ENCODE data around the gene OVOL3. TPM values are rescaled to one million over a fixed set of nuclear protein-coding genes. Genes with fewer than 3 reads are reported as not detected.
"Not testable (repeated sequence)": the region's sequence is repeated elsewhere in the genome, so short reads cannot be mapped to it uniquely, and the experiment has no call there.

OVOL3 gene
- total RNA-seq, result not detected in 2 replicates

DNA sequence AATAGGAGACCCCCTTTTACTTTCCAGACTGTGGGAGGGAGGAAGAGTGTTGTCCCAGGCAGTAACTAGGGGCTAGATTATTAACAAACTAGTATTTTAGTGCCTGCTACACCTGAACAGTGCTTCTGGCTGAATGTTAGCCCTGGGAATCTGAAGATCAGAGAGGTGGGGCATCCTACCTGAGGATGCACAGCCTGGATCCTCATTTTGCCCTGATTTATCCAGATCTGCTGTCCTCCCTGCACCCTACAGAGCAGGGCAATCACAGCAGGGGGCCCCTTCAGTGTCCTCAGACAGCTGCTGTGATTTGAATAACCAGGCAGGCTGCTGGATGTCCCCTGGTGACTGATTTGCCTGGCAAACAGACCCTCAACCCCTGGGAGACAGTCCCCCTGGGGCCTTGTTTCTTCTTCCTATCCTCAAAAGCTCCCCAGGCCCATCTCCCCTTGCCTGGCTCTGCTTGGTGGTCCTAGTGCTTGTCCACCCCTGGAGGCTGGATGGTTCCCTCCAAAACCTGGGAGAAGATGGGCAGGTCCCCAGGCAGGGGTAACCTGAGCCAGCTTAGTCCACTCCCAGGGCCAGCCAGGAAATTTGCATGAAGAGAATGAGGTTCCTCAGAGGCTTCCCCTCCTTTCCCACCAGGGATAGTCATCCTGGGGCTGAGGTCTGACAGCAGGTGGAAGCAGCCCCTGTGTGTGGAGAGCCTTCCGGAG lies at the start of gene OVOL3:
TSS of gene OVOL3 (plus strand) at position 657 of the 713 bp plus-strand sequence. CDS start 60 bp downstream, outside the sequence.
- DNase-seq (ENCODE audit: low read depth in 2 of 2), result no peak

DNA sequence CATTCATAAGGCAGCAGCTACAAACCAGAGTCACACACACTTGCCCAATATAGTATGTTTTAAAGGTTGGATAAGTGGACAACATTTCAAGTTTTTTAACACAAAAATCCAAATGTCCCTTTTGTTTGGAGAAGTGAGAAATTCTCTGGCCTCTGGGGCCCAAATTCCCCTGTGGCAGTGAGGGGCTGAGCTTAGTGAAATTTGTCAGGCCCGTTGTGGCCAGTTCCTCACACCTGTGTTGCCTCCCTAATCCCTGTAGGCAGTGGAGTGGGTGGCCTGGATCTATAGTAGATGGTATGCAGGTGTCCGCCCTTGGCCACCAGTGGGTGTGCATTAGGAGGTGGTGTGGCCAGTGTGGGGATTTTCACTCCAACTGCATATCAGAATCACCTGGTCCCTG lies 49.6 kb upstream of the OVOL3 start:
- no peak for DNase-seq (ENCODE audit: low read depth in 2 of 2)

DNA sequence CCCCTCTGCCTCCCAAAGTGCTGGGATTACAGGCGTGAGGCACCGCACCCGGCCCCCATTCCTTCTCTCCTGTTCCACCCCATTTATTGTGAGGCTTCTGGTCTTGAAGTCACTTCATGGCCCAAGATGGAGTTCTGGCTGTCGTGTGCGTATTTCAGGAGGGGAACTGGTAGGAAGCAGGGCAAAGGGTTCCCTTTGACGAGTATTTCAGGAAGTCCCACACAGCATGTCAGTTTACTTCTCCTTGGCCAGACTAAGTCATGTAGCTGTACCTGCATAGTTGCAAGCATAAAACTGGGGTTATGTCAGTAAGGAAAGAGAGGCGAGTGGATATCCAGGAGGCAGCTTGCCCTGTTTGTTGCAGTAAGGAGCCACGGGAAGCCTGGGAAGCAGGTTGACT lies 46.1 kb upstream of the OVOL3 start:
- DNase-seq (ENCODE audit: low read depth in 2 of 2), result no peak

DNA sequence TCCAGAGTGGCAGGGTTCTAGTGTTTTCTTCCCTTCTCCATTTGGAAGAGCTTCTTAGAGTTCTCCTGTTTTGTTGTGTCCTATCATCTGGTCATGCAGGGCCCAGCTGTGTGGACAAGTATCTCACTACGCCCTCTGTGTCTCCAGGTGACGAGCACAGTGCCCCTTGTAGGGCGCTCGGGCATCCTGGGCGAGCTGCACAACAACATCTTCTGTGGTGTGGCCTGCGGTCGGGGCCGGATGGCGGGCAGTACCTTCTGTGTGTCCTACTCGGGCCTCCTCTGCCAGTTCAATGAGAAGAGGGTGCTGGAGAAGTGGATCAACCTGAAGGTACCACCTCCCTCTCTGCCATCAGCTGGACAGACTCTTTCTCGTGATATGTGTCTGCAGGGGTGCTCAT lies 43.3 kb upstream of the OVOL3 start:
- no peak for DNase-seq (ENCODE audit: low read depth in 2 of 2)

DNA sequence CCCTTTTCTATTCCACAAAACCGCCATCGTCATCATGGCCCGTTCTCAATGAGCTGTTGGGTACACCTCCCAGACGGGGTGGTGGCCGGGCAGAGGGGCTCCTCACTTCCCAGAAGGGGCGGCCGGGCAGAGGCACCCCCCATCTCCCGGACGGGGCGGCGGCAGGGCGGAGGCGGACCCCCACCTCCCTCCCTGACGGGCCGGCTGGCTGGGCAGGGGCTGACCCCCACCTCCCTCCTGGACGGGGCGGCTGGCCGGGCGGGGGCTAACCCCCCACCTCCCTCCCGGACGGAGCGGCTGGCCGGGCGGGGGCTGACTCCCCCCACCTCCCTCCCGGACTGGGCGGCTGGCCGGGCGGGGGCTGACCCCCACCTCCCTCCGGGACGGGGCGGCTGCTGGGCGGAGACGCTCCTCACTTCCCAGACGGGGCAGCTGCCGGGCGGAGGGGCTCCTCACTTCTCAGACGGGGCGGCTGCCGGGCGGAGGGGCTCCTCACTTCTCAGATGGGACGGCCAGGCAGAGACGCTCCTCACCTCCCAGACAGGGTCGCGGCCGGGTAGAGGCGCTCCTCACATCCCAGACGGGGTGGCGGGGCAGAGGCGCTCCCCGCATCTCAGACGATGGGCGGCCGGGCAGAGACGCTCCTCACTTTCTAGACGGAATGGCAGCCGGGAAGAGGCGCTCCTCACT lies 42.0 kb upstream of the OVOL3 start:
- DNase-seq (ENCODE audit: low read depth in 2 of 2), result not testable (repeated sequence)

DNA sequence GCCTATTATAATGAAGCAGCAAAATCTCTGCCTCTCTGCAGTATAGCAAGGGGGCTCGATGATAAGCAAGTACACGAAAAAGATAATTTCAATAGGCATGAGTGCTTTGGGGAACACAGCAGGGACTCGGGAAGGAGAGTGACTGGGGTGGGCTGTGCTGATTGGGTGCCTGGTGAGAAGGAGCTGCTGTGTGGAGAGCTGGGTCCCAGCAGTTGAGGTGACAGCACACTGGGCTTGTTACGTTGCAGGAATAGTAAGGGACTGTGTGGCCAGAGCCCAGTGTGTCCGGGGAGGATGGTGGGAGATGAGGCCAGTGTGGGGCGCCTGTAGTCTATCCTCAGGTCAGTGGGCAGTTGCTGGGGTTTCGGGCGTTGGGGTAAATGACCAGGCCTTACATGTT lies 38.9 kb upstream of the OVOL3 start:
- DNase-seq (ENCODE audit: low read depth in 2 of 2), result no peak

DNA sequence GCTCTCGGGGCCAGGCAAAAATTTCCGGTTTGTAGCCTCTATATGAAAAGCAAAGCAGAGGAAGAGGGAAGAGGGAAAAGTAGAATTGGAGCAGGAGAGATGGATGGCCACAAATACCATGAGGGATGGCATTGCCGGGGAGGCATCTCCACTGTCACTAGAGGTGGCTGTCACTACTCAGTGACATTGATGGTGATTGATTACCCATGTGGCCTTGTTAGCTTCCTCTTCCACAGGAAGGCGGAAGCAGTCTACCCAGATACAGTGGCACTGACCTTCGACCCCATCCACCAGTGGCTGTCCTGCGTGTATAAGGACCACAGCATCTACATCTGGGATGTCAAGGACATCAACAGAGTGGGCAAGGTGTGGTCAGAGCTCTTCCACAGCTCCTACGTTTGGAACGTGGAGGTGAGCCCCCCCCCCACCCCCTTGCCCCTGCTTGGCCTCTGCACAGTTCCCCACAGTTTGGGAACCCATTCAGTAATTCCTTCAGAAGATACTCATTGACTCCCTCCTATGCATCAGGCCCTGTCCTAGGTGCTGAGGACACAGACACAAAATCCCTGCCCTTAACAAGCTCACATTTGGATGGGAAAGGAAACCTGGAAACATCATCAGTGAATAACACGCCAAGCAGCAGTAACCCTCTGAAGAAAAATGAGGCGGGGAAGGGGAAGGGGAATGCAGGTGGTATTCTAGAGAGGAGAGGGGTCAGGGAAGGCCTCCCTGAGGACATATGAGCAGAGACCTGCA lies 37.6 kb upstream of the OVOL3 start:
- no peak for DNase-seq (ENCODE audit: low read depth in 2 of 2)

DNA sequence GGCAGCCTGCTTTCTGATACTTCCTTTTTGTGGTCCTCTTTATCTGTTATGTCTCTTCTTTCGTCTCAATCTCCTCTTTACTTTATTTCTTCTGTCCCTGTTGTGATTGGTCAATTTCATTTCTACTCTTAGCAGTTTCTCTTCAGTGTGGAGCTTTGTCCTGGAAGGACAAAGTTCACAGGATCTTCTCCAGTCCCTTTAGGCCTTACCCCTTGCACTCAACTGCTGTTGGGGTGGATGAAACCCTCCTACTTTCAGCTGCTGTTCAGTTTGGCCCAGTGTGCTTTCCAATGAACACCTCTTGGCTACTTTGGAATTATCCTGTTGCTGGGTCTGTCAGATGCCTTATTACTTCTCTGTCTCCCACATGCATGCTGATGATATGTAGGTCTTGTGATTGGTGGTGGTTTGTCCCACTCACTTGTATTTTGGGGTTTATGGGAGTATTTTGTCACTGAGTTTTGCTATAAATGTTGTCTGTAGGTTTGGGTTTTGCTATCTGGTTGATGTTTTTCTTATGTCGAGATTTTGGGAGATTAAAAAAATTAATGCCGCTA lies 31.5 kb upstream of the OVOL3 start:
- no peak for DNase-seq (ENCODE audit: low read depth in 2 of 2)

DNA sequence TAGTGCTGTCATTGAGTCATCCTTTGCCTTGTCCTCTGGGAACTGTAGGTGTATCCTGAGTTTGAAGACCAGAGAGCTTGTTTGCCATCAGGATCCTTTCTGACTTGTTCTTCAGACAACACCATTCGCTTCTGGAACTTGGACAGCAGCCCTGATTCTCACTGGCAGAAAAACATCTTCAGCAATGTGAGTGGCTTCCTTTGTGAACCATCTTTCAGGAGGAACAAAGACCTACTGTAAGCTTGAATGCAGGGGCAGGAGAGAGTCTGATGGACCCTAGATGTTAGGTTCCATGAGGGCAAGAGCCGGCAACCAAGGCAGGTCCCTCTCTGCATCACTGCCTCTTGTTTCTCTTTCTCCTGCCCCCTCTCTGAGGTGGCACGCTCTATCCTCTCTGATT lies 29.6 kb upstream of the OVOL3 start:
- DNase-seq (ENCODE audit: low read depth in 2 of 2), result no peak

DNA sequence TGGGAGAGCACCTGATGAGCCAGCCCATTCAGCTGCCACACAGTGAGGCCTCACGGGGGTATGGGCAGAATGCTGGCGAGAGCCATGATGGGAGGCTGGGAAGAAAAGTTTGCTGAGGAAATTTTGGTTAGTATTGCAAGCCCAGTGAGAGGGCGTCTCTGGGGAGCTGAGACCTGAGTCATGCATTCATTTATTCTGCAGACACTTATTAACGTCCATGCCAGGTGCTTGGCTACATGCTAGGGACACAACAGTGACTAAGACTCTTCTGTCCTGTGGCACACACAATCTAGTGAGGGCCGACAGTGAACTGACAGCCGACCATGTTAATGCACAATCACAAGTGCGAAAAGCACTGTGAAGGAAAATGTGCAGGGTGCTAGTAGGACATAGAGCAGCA lies 29.0 kb upstream of the OVOL3 start:
- DNase-seq (ENCODE audit: low read depth in 2 of 2), result no peak

DNA sequence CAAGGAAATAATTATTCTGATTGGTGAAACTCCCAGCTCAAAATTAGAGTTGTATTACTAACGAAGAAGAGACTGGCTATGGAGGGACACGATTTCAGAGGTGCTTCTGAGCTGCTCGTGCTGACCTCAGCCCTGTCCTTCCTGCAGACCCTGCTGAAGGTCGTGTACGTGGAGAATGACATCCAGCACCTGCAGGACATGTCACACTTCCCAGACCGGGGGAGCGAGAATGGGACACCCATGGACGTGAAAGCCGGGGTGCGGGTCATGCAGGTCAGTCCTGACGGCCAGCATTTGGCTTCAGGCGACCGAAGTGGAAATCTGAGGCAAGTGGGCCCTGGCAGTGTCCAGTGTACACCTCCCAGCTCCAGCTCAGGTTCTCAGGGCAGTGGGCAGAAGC lies 28.0 kb upstream of the OVOL3 start:
- no peak for DNase-seq (ENCODE audit: low read depth in 2 of 2)

DNA sequence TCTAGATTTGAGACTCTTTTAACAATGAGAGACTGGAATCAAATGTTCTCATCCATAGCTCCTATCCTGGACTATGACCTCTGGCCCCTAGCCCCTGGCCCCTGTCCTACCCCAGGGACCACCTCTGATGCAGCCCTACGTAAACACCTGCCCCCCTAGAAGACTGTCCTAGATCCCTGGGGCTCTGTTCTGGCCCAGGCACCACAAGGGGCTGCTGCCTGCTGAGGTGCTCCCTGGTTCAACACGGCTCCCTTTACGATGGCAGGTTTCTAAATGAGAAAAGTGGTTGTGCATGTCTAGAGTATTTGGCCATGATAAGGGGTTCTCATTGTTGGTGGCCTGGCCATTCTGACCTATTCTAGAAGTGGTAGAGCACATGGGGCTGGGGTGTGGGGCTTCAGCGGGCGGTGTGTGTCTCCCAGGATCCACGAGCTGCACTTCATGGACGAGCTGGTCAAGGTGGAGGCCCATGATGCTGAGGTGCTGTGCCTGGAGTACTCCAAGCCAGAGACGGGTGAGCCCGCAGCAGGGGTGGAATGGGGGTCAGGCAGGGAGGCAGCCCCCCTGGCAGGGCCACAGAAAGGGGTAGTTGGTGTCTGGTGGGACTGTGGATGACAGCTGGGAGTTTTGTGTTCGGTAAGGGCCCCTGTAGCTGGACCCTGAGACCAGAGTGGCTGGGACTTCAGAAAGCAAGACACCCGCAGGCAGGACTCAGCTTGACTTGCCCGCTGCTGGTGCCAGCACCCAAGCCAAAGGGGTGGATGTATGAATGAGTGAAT lies 26.5 kb upstream of the OVOL3 start:
- DNase-seq (ENCODE audit: low read depth in 2 of 2), result no peak

DNA sequence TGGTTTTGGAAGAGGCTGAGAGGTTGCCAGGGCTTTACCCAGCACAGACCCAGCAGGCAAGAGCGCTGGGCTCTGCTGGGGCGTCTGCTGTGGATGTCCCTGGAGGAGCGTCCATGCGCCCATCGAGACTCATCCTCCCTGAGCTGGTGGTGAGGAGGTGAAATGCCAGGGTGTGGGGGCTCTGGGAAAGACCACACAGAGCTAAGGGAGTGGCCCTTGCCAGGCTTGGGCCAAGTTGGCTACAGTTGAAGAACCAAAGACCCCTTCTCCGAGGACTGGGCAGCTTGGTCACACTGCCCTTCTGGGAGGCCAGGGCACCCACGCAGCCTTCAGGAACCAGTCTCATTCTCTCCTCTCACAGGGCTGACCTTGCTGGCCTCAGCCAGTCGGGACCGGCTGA lies 24.6 kb upstream of the OVOL3 start:
- no peak for DNase-seq (ENCODE audit: low read depth in 2 of 2)

DNA sequence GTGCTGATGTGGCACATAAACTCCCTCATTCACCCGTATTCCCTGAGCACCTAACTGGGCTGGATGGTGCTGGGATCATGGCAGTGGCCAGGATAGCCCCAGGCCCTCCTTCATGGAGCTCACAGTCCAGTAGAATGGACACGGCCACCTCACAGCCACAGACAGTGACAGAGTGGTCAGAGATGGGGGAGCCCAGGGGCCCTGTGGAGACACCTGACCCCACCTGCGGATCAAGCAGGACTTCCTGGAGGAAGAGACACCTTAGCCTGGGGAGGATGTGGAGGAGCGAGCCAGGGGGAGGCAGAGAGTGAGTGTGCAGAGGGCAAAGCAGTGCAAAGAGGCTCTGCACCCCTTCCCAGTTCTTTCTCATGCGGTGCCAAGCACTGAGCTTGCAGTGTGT lies 21.1 kb upstream of the OVOL3 start:
- no peak for DNase-seq (ENCODE audit: low read depth in 2 of 2)

DNA sequence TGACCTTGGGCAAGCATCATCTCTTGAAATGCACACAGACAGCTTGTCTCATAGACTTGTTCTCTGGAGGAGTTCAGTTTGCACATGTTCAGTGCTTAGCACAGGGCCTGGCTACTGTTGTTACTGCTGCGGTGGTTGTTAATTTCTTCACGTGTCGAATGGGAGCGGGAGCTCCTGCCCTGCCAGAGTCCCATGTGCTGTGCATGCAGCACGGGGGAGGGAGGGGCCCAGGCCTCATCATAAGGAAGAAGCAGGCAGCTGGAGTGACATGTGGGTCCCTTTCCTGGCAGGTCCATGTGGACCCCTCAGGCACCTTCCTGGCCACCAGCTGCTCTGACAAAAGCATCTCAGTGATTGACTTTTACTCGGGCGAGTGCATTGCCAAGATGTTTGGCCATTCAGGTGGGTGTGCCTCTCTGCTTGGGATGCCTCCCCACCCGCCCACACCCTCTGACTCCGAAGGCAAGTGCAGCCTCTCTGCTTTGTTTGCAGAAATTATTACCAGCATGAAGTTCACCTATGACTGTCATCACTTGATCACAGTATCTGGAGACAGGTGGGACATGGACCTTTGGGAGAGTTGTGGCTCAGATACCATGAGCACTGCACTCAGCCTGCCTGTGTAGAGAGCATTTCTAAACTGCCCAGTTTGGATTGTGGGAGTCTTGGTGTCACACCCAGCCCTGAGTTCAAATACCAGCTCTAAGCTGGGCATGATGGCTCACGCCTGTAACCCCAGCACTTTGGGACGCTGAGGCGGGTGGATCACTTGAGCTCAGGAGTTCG lies 19.8 kb upstream of the OVOL3 start:
- DNase-seq (ENCODE audit: low read depth in 2 of 2), result no peak

DNA sequence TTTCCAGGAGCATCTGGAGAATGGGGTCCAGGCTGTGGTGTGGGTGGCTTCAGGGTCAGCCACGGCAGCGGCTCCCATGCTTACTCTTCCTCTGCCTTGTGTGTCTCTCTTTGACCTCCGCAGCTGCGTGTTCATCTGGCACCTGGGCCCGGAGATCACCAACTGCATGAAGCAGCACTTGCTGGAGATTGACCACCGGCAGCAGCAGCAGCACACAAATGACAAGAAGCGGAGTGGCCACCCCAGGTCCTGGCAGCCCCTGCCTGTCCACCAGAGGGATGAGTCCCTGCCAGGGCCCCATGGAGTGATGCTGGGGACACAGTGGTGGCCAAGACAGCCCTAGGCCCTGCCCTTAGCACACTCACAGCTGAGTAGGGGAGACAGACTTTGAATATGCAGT lies 18.4 kb upstream of the OVOL3 start:
- DNase-seq (ENCODE audit: low read depth in 2 of 2), result no peak

DNA sequence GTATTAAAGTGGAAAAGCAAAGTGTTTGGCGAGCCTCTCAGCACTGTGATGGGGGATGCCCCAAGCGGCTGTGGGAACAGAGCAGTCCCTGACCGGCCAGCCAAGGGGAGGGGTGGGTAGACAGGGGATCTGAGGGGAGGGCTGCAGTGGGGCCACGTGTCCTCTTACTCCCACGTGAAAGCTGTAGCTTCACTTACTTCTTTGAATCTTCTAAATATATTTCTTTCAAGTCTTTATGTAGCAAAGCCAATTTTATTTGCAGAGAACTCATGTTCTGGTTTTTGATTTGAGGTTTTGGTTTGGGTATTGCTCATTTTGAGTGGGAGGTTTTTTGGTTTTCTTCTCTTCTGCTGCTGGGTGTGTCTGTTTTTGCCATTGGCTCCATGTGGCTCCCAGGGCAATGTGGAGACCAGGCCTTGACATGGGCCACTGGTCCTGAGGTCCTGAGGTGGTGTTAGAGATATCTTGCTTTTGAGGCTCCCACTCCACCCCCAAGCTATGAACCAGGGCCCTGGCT lies 17.7 kb upstream of the OVOL3 start:
- no peak for DNase-seq (ENCODE audit: low read depth in 2 of 2)

DNA sequence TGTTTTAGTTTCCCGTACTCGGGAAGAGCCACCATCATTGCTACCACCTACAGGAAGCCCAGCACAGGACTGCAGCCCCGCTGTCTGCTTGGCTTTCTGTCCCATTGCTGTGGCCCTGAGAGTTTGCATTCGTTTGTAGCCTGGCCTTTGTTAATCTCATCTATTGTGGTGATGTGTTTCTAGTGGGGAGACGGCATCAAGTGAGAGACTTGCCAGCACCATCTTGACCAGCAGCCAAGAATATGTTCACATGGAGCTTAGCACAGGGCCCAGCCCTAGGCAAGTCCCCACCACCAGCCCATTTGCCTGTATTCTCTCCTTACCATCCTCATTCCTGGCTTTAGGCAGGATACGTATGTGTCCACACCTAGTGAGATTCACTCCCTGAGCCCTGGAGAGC lies 17.3 kb upstream of the OVOL3 start:
- no peak for DNase-seq (ENCODE audit: low read depth in 2 of 2)

DNA sequence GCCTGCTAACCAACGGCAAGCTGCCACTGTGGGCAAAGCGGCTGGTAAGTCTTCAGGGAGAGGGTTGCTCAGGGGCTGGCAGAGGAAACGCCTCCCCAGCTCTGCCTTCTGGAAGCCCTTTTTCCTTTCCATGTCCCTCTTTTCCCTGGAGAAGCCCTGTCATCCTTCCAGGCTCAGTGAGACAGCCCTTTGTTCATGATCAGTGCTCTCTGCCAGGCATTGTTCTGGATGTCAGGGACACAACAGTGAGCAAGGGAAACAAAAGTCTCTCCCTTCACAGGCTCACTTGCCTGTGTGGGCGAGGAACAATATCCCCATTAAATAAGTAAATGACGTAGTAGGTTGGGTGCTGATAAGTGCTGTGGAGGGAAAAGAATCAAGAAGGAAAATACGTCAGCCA lies 13.9 kb upstream of the OVOL3 start:
- DNase-seq (ENCODE audit: low read depth in 2 of 2), result peak in 1 of 2 donors; percentile 32

DNA sequence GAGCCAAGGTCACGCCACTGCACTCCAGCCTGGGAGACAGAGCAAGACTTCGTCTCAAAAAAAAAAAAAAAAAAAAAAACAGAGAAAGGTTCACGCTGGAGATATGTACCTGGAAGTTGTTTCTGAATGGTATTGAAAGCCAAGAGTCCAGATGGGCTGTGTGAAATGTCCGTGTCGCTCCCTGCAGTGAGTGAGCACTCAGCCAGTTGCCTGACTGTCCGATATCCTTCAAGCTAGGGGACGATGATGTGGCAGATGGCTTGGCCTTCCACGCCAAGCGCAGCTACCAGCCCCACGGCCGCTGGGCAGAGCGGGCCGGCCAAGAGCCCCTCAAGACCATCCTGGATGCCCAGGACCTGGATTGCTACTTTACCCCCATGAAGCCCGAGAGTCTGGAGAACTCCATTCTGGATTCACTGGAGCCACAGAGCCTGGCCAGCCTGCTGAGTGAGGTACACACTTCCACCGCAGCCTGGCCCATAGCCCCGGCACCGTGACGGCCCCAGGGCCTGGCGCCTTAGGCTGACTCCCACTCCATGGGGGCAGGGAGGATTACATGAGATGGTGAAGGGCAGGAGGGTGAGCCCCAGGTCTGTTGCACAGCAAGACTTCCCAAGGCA lies 11.7 kb upstream of the OVOL3 start:
- no peak for DNase-seq (ENCODE audit: low read depth in 2 of 2)
